ENCODE data around the gene CLEC16A.

DNA sequence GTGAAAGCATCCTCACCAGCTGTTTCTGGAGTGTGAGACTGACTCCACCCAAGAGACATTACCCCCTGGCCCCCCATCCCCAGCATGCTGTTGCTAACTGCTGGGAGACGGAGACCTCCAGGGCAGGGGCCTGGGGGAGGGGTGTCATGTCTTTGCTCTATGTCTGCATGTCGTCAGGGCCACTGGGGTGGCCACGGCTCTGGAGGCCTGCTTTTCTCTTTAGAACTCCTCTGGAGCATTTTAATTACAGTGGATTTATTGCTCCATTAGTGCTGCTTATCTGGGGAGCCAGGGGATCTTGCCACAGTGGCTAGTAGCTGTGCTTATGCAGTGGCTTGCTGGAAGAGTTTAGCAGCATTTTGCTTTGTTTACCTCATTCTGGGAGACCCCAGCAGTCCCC is 32.3 kb downstream of the CLEC16A start:
- TF ChIP-seq EZH2 (IDR thresholded peaks at IDR 0.05; ENCODE audit: low read depth, unreplicated experiment) (no peak), EZH2phosphoT487 (IDR thresholded peaks at IDR 0.05; ENCODE audit: unreplicated experiment) (no peak), POLR2AphosphoS5 (IDR thresholded peaks at IDR 0.05; ENCODE audit: low read depth) (no peak), ZNF331 (CRISPR knock-in tag; IDR thresholded peaks at IDR 0.05; ENCODE audit: low read depth) (no peak), CREB1 (CRISPR knock-in tag; IDR thresholded peaks at IDR 0.05; ENCODE audit: low read depth) (no peak), STAT1 (IDR thresholded peaks at IDR 0.05; ENCODE audit: unreplicated experiment) (no peak), NANOG (IDR thresholded peaks at IDR 0.05; ENCODE audit: borderline replicate concordance) (no peak), JUNB (IDR thresholded peaks at IDR 0.05; ENCODE audit: unreplicated experiment) (no peak), ZNF114 (CRISPR knock-in tag; IDR thresholded peaks at IDR 0.05) (no peak)
- TF ChIP-seq, protein P1, sequence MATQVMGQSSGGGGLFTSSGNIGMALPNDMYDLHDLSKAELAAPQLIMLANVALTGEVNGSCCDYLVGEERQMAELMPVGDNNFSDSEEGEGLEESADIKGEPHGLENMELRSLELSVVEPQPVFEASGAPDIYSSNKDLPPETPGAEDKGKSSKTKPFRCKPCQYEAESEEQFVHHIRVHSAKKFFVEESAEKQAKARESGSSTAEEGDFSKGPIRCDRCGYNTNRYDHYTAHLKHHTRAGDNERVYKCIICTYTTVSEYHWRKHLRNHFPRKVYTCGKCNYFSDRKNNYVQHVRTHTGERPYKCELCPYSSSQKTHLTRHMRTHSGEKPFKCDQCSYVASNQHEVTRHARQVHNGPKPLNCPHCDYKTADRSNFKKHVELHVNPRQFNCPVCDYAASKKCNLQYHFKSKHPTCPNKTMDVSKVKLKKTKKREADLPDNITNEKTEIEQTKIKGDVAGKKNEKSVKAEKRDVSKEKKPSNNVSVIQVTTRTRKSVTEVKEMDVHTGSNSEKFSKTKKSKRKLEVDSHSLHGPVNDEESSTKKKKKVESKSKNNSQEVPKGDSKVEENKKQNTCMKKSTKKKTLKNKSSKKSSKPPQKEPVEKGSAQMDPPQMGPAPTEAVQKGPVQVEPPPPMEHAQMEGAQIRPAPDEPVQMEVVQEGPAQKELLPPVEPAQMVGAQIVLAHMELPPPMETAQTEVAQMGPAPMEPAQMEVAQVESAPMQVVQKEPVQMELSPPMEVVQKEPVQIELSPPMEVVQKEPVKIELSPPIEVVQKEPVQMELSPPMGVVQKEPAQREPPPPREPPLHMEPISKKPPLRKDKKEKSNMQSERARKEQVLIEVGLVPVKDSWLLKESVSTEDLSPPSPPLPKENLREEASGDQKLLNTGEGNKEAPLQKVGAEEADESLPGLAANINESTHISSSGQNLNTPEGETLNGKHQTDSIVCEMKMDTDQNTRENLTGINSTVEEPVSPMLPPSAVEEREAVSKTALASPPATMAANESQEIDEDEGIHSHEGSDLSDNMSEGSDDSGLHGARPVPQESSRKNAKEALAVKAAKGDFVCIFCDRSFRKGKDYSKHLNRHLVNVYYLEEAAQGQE (IDR thresholded peaks at IDR 0.05; ENCODE audit: unreplicated experiment): no peak
- TF ChIP-seq, protein P2, sequence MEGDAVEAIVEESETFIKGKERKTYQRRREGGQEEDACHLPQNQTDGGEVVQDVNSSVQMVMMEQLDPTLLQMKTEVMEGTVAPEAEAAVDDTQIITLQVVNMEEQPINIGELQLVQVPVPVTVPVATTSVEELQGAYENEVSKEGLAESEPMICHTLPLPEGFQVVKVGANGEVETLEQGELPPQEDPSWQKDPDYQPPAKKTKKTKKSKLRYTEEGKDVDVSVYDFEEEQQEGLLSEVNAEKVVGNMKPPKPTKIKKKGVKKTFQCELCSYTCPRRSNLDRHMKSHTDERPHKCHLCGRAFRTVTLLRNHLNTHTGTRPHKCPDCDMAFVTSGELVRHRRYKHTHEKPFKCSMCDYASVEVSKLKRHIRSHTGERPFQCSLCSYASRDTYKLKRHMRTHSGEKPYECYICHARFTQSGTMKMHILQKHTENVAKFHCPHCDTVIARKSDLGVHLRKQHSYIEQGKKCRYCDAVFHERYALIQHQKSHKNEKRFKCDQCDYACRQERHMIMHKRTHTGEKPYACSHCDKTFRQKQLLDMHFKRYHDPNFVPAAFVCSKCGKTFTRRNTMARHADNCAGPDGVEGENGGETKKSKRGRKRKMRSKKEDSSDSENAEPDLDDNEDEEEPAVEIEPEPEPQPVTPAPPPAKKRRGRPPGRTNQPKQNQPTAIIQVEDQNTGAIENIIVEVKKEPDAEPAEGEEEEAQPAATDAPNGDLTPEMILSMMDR (conservative IDR thresholded peaks at IDR 0.05; ENCODE audit: low read depth in 2 of 2): no peak

All from GM23338 (cell line).